ENCODE measurements around the gene RNF144B.
"Not testable (repeated sequence)": the region's sequence is repeated elsewhere in the genome, so short reads cannot be mapped to it uniquely, and the experiment has no call there.

RNF144B gene

DNA sequence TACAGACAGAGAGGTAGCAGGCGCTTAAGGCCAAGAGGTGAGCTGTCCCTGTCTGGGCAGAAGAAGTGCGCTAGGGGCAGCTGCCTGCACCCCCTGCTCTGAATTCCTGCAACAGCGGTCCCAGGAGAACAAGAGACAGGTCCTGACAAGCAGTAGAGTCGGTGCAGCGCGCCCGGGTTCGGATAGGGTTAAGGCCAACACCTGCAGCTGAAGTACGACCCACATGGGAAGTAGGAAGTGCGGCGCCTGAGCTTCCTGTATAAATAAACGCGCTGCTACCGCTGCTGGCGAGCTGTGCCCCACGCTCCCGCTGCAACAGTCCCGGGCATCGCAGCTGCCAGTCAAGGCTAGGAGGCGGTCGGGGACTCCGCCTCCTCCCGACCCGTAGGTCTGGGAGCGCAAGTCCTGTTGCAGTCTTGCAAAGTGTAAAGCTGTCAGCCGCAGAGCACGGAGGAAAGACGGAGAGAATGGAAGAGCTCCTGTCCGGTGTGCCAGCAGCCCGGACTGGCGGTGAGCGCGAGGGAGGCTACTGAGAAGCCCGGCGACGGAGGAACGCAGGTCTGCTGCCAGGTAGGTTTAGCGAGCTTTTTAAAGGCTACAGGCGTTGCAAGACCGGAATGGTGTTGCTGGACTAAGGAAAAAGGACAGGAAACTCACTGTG, at the start of gene RNF144B:
RNF144B (plus strand) TSS at position 290 of the 661 bp plus-strand sequence. CDS start 12,185 bp downstream, outside the sequence.
- no peak for DNase-seq

DNA sequence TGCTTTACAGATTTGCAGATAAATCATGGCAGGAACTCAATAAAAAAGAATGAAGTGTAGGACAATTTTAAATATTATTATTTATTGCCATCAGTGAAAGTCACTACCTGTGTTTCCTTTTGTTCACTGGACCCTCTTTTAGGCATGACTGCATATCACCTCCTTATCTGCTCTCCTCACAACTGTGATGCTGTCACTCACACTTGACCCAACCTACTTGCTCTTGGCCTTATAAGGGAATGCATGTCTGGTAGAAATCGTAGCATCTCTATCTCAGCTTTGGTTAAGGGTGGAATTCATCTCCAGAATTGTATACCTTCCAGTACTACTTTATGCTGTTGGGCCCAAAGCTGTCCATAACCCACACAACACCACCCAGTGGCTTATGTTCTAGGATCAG, 47.6 kb upstream of the RNF144B start:
- no peak for DNase-seq

GRCh38 chr6:18340781-18341551, 46.2 kb upstream of the RNF144B start:
- DNase-seq, result no peak

DNA sequence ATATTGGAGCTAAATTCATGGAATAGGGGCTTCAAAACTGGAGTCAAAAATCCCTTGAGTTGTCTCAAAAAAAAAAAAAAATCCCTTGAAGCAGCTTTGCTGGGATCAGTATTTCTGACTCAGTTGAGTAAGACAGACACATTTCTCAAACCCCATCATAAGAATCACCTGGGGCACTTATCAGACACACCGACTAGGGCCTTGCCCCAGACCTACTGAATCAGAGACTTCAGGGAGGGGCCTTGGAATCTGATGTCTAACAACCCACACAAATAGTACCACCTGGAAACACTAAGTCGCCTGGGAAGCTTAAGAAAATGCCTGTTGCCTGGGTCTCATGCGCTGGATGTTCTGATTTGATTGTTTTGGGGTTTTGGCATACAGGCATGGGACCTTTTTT, 44.9 kb upstream of the RNF144B start:
- no peak for DNase-seq

DNA sequence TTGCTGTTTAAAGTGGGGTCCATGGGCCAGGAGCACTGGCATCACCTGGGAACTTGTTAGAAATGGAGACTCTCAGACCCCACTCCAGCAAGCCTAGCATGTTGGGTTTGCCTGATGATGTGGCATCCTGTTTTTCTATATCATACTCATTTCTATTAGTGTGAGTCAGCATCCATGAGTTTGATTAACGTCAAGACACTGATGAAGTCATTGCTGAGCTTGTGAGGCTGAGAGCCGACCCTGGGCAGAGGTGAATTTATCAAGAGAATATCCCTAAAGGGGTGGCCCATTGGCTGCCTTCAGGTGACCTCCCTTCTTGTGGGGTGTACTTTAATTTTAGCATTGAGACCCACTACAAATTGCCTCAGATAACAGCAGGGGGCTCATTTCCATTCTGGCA, 43.4 kb upstream of the RNF144B start:
- no peak for DNase-seq

- no peak for DNase-seq
Observed at GRCh38 chr6:18347021-18347577, 40.1 kb upstream of the RNF144B start.

DNA sequence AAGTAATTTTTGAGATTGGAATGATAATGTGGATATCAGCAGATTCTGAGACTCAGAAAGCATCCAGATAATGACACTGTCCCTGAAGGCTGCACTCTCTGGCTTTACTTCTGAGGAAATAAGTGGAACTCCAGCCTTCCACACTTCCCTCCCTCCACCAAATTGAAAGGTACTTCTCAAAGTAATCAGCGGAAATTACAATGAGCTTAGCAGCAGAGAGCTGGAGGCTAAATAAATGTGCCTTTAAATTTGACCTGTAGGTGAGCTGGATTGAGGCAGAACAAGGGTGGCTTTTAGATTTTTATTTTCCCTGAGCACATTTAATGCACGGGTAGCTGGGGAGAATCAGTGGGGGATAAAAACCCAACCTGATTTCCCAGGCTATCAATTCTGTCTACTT, 39.3 kb upstream of the RNF144B start:
- DNase-seq, result no peak

DNA sequence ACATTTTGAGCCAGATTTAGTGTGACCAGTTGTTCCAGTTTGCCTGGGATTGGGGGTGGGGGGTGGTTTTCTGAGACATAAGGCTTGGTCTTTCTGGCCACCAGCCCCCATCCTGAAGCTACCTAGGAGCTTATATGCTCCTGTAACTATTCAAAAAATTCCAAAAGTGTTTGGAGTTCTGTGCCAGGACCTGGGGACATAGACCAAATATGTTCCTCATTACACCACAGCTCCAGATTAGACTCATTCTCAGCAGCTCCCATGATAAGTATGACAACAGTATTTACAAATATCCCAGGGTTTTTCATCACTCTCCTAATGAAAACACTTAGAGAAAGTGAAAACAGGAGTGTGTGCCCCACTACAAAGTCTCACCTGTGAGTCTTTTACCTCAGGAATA, 37.8 kb upstream of the RNF144B start:
- DNase-seq, result no peak

- no peak for DNase-seq
Observed at GRCh38 chr6:18350271-18350670, 36.9 kb upstream of the RNF144B start.

GRCh38 chr6:18350712-18351111, 36.4 kb upstream of the RNF144B start:
- DNase-seq, result no peak

GRCh38 chr6:18352001-18352400, 35.1 kb upstream of the RNF144B start:
- DNase-seq, result no peak

DNA sequence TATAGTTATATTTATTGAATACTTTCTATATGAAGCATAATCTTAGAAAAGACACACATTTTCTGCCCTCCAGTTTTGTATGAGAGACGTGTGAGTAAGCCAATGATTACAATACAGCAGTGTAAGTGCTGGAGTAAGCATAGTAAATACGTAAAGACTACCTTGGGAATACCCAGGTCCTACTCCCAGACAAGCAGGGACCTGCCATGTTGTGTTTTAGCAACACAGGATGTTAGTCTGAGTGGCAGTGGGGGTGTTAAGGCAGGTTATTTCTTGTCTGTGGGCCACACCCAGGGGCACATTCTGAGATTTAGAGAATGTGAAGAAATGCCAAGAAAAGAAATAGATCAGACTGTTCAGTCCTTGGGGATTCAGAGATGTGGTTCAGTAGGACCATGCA, 34.3 kb upstream of the RNF144B start:
- DNase-seq, result no peak

- DNase-seq, result no peak
Observed at GRCh38 chr6:18353251-18353650, 33.9 kb upstream of the RNF144B start.

GRCh38 chr6:18357546-18357945, 29.6 kb upstream of the RNF144B start:
- DNase-seq, result not testable (repeated sequence)

DNA sequence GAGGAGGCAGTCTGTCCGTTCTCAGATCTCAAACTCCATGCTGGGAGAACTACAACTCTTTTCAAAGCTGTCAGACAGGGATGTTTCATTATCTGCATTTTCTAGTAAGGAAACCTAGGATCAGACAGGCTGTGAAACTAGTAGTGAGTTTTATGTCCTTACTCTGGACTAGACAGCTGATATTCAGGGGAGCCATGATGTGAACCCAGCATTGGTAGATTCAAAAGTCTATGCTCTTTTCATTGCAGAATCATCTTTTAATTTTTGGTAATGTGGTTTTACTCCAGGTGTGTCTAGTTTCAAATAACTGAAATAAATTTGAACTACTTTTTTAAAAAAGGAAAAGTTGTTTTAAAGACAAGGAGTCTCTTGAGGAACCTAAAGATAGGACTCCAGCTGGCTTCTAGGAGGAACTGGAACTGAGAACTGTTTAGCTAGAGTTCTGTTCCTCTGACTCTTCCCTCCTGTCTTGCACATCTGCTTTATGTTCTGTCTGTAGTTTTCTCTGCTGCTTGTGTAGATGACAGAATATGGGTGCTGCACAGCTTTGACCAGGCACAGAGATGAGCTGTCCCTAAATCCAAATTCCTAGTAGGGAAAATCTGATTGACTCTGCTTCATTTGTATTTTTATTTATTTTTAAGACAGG, 27.8 kb upstream of the RNF144B start:
- no peak for DNase-seq

DNA sequence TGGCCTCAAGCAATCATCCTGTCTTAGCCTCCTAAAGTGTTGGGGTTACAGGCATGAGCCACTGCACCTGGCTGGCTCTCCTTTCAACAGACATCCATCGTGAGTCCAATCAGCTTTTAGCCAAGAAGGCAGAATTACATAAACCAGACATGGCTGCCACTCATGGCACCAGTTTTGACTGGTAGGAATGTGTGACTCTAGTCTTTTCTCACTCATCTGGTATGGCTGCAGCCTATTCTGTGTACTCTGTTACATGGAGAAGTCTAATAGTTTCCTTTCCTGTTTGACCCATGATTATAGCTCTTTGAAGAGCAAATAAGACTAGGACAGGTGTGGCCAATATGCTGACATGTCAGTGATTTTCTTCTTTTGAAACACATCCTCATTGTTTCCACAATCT, 27.0 kb upstream of the RNF144B start:
- DNase-seq, result no peak

- DNase-seq, result no peak
Observed at GRCh38 chr6:18362058-18362561, 25.0 kb upstream of the RNF144B start.

- no peak for DNase-seq
Observed at GRCh38 chr6:18363746-18364145, 23.4 kb upstream of the RNF144B start.

- not testable (repeated sequence) for DNase-seq
Observed at GRCh38 chr6:18364561-18364960, 22.6 kb upstream of the RNF144B start.

- DNase-seq, result no peak
Observed at GRCh38 chr6:18367371-18367770, 19.8 kb upstream of the RNF144B start.

GRCh38 chr6:18368277-18369105, 18.7 kb upstream of the RNF144B start:
- DNase-seq, result no peak

DNA sequence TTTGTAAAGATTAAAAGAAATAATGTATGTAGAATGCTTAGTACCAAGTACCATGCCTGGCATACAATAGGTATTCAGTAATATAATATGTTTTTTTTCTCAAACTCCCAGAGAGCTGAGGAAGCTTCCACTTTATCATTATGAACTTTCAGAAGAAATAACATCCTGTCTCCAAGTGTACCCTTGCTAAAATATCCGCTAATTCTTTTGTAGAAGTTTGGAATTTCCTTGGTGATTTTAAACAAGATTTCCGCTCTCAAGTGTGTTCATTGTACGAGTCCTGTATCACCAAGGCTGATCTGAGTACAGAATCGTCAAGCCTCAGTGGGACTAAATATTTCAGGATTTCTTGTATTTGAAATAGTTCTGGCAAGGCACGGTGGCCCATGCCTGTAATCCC, 16.1 kb upstream of the RNF144B start:
- DNase-seq, result no peak

GRCh38 chr6:18371656-18372055, 15.5 kb upstream of the RNF144B start:
- no peak for DNase-seq
